Astrocyte (in vitro differentiated cells and primary cell): ENCODE measurements around the gene EFNB3.

Source experiments
- CTCF ChIP-seq: IDR thresholded peaks from 2 replicates; pipeline ENCODE4 v1.5.1; 2011; ENCODE audit warnings: low read depth, mild to moderate bottlenecking, inconsistent platforms, low read length, moderate library complexity; ENCODE audit not compliant: insufficient read depth
- EZH2 ChIP-seq: IDR thresholded peaks from 2 replicates; pipeline ENCODE4 v1.6.1; 2012; ENCODE audit warnings: mild to moderate bottlenecking, low read length, inconsistent platforms; ENCODE audit not compliant: insufficient read depth

- no peak for TF ChIP-seq CTCF
- TF ChIP-seq EZH2, result peak; percentile 35
Observed at GRCh38 chr17:7705269-7706255, 560 bp downstream of the EFNB3 start.
